H1 (cell line): ENCODE measurements around the gene WNK3. TPM values are rescaled to one million over a fixed set of nuclear protein-coding genes. Genes with fewer than 3 reads are reported as not detected.

Source experiments
- CTCF ChIA-PET: fragments of 300-600 bp; sonication (Branson Sonifier 250); formaldehyde crosslinking; loops from one replicate; lab custom pipeline; 2021; ENCODE audit not compliant: partially characterized antibody; lab: Charles Lee
- POLR2A ChIA-PET: fragments of 300-600 bp; sonication (Branson Sonifier 250); formaldehyde crosslinking; loops from one replicate; lab custom pipeline; 2021; ENCODE audit warnings: inconsistent platforms; ENCODE audit not compliant: partially characterized antibody; lab: Charles Lee
- DNase-seq, 2 experiments: peaks; one replicate each; pipeline versions ENCODE4 v3.0.0 to v3.0.0-alpha.2; 2010 to 2022; ENCODE audit warnings: low spot score in 2 of 2, low read depth in 1 of 2, mixed read lengths in 1 of 2
- FAIRE-seq: peaks from 2 replicates; lab custom pipeline; 2011; peaks lifted over from hg19 to GRCh38; lab: Jason Lieb, UNC
- H2AFZ ChIP-seq: 2 replicates; pipeline ENCODE4 v1.8.1; 2012; ENCODE audit warnings: low read length, inconsistent platforms
- H2AK5ac ChIP-seq: 2 replicates; pipeline ENCODE4 v1.6.1; 2013; ENCODE audit warnings: low read depth, low read length
- H2BK120ac ChIP-seq: replicated peaks from 2 replicates; pipeline ENCODE3; 2013; ENCODE audit warnings: low read depth, low read length, inconsistent platforms
- H2BK12ac ChIP-seq: 2 replicates; pipeline ENCODE4 v1.6.1; 2013; ENCODE audit warnings: low read depth, low read length
- H2BK15ac ChIP-seq: 2 replicates; pipeline ENCODE4 v1.6.1; 2013; ENCODE audit warnings: low read length
- H2BK20ac ChIP-seq: 2 replicates; pipeline ENCODE4 v1.6.1; 2013; ENCODE audit warnings: low read length
- H2BK5ac ChIP-seq: 2 replicates; pipeline ENCODE4 v1.6.1; 2013; ENCODE audit warnings: low read depth, low read length
- H3K14ac ChIP-seq: 2 replicates; pipeline ENCODE4 v1.6.1; 2013; ENCODE audit warnings: inconsistent platforms; ENCODE audit not compliant: insufficient read length
- H3K18ac ChIP-seq: 2 replicates; pipeline ENCODE4 v1.6.1; 2013; ENCODE audit warnings: low read length; ENCODE audit errors: extremely low read depth
- H3K23ac ChIP-seq: 2 replicates; pipeline ENCODE4 v1.6.1; 2013; ENCODE audit warnings: inconsistent platforms; ENCODE audit not compliant: insufficient read length
- H3K23me2 ChIP-seq: 2 replicates; pipeline ENCODE4 v1.6.1; 2013; ENCODE audit warnings: low read depth, low read length
- H3K27ac ChIP-seq: 2 replicates; pipeline ENCODE4 v1.6.1; 2011; ENCODE audit warnings: low read depth, low read length, inconsistent platforms
- H3K27me3 ChIP-seq, 4 experiments: replicated peaks in 1 of 4; 1 replicate in 1 of 4; 2 replicates in 3 of 4; pipeline versions ENCODE4 v1.6.1 to v1.8.1; 2011 to 2013; ENCODE audit warnings: low read length in 3 of 4, mild to moderate bottlenecking in 3 of 4, inconsistent platforms in 2 of 4, mixed read lengths in 2 of 4, moderate library complexity in 1 of 4; ENCODE audit not compliant: control insufficient read depth in 3 of 4, insufficient read depth in 3 of 4; ENCODE audit errors: extremely low read depth in 1 of 4
- H3K36me3 ChIP-seq, 4 experiments: 2 replicates each; pipeline versions ENCODE4 v1.6.1 to v1.8.1; 2011 to 2013; ENCODE audit warnings: mild to moderate bottlenecking in 4 of 4, low read length in 3 of 4, moderate library complexity in 2 of 4, control low read depth in 1 of 4, inconsistent platforms in 1 of 4; ENCODE audit not compliant: insufficient read depth in 4 of 4, control insufficient read depth in 2 of 4
- H3K4ac ChIP-seq: replicated peaks from 2 replicates; pipeline ENCODE3; 2013; ENCODE audit warnings: low read length, low read depth, mixed read lengths, inconsistent platforms; ENCODE audit not compliant: insufficient read length
- H3K4me1 ChIP-seq, 4 experiments: replicated peaks in 1 of 4; 1 replicate in 1 of 4; 2 replicates in 3 of 4; pipeline versions ENCODE4 v1.6.1 to v1.8.1; 2011 to 2013; ENCODE audit warnings: low read length in 3 of 4, inconsistent platforms in 2 of 4, mixed read lengths in 1 of 4; ENCODE audit not compliant: insufficient read depth in 4 of 4, control insufficient read depth in 3 of 4
- H3K4me2 ChIP-seq, 2 experiments: 2 replicates each; pipeline versions ENCODE4 v1.6.1 to v1.8.1; 2011 to 2013; ENCODE audit warnings: low read depth in 2 of 2, low read length in 2 of 2, control low read depth in 1 of 2, inconsistent platforms in 1 of 2, mild to moderate bottlenecking in 1 of 2; ENCODE audit not compliant: insufficient read depth in 1 of 2
- H3K4me3 ChIP-seq, 4 experiments: fragments of 200-600, 300-600 bp in 1 of 4; sonication (generic), shearing (Covaris generic), sonication (Bioruptor Twin) in 1 of 4; 2 replicates each; pipeline versions ENCODE4 v1.5.1 to v1.8.1; 2011 to 2016; ENCODE audit warnings: low read length in 4 of 4, low read depth in 3 of 4, control low read depth in 2 of 4, inconsistent platforms in 2 of 4, mild to moderate bottlenecking in 2 of 4, mixed read lengths in 1 of 4, moderate library complexity in 1 of 4; ENCODE audit not compliant: insufficient read depth in 2 of 4; ENCODE audit errors: extremely low read depth in 1 of 4
- H3K56ac ChIP-seq: replicated peaks from 2 replicates; pipeline ENCODE3; 2013; ENCODE audit warnings: low read depth, mild to moderate bottlenecking, mixed read lengths, low read length, inconsistent platforms; ENCODE audit not compliant: insufficient read length
- H3K79me1 ChIP-seq: 2 replicates; pipeline ENCODE4 v1.6.1; 2013; ENCODE audit warnings: low read depth, low read length, control low read depth
- H3K79me2 ChIP-seq, 2 experiments: 2 replicates each; pipeline versions ENCODE4 v1.6.1 to v1.8.1; 2012 to 2013; ENCODE audit warnings: low read length in 2 of 2, mild to moderate bottlenecking in 2 of 2, inconsistent platforms in 1 of 2; ENCODE audit not compliant: insufficient read depth in 2 of 2, control insufficient read depth in 1 of 2
- H3K9ac ChIP-seq, 4 experiments: replicated peaks in 1 of 4; 1 replicate in 1 of 4; 2 replicates in 3 of 4; pipeline versions ENCODE4 v1.6.1 to v1.8.1; 2011 to 2013; ENCODE audit warnings: low read depth in 3 of 4, low read length in 3 of 4, control low read depth in 2 of 4, mild to moderate bottlenecking in 2 of 4, moderate library complexity in 2 of 4, inconsistent platforms in 1 of 4; ENCODE audit errors: extremely low read depth in 1 of 4
- H3K9me3 ChIP-seq, 2 experiments: 2 replicates each; pipeline versions ENCODE4 v1.6.1 to v1.8.1; 2012 to 2013; ENCODE audit warnings: mild to moderate bottlenecking in 2 of 2, moderate library complexity in 2 of 2, control low read depth in 1 of 2, inconsistent platforms in 1 of 2, low read depth in 1 of 2, low read length in 1 of 2, mixed read lengths in 1 of 2; ENCODE audit not compliant: insufficient read depth in 2 of 2
- H4K20me1 ChIP-seq, 2 experiments: replicated peaks in 1 of 2; 2 replicates each; pipeline versions ENCODE3 to v1.8.1; 2011 to 2013; ENCODE audit warnings: inconsistent platforms in 2 of 2, low read length in 2 of 2, mild to moderate bottlenecking in 1 of 2; ENCODE audit not compliant: insufficient read depth in 2 of 2, control insufficient read depth in 1 of 2
- H4K5ac ChIP-seq: 2 replicates; pipeline ENCODE4 v1.6.1; 2013; ENCODE audit warnings: low read length, low read depth, mixed read lengths, inconsistent platforms; ENCODE audit not compliant: insufficient read length
- H4K8ac ChIP-seq: 2 replicates; pipeline ENCODE4 v1.8.0; 2013; ENCODE audit warnings: mild to moderate bottlenecking, moderate library complexity, low read length, inconsistent platforms; ENCODE audit not compliant: insufficient read depth; ENCODE audit errors: extremely low read depth
- H4K91ac ChIP-seq: replicated peaks from 2 replicates; pipeline ENCODE3; 2013; ENCODE audit warnings: low read length, mixed read lengths, inconsistent platforms; ENCODE audit not compliant: insufficient read length
- ATF2 ChIP-seq: IDR thresholded peaks from 2 replicates; pipeline ENCODE4 v1.6.1; 2012; ENCODE audit warnings: low read length, inconsistent platforms
- BACH1 ChIP-seq: IDR thresholded peaks from 2 replicates; pipeline ENCODE4 v1.6.1; 2012; ENCODE audit warnings: low read length, improper control_type of control experiment
- CREB1 ChIP-seq: IDR thresholded peaks from 2 replicates; pipeline ENCODE4 v1.6.1; 2012; ENCODE audit warnings: inconsistent platforms
- CTCF ChIP-seq, 3 experiments: IDR thresholded peaks; 1 replicate in 2 of 3; 2 replicates in 1 of 3; pipeline versions ENCODE4 v1.5.1 to v1.6.1; 2011; ENCODE audit warnings: low read length in 3 of 3, mild to moderate bottlenecking in 3 of 3, inconsistent platforms in 2 of 3, low read depth in 1 of 3, moderate library complexity in 1 of 3; ENCODE audit not compliant: insufficient read depth in 1 of 3; ENCODE audit errors: control extremely low read depth in 1 of 3
- KDM4A ChIP-seq: IDR thresholded peaks from one replicate; pipeline ENCODE4 v1.7.1; 2012; ENCODE audit warnings: low read depth, mild to moderate bottlenecking, moderate library complexity, low read length, inconsistent platforms; ENCODE audit not compliant: severe bottlenecking
- SAP30 ChIP-seq: fragments of 300-600 bp; sonication (generic); IDR thresholded peaks from 2 replicates; pipeline ENCODE4 v1.7.1; 2012; ENCODE audit warnings: low read length, moderate library complexity, mild to moderate bottlenecking, inconsistent platforms; ENCODE audit not compliant: insufficient read depth, insufficient replicate concordance
- WGBS, 2 experiments: shearing (Covaris generic) in 1 of 2; methylation state at CpG; one replicate each; pipeline versions ENCODE4 v1.1.6 to v1.1.7; 2013 to 2015; ENCODE audit warnings: low lambda C conversion rate in 2 of 2, mixed read lengths in 2 of 2, inconsistent platforms in 1 of 2, low coverage in 1 of 2, missing lambda C conversion rate in 1 of 2; ENCODE audit not compliant: insufficient replicate concordance in 2 of 2, insufficient coverage in 1 of 2, insufficient read length in 1 of 2; ENCODE audit errors: extremely low coverage in 1 of 2, missing lambda C conversion rate in 1 of 2; 5-methylcytosine and 5-hydroxymethylcytosine counted together
- polyA plus RNA-seq, 7 experiments: library from polyadenylated mRNA; depleted of rRNA in 3 of 7; stranded (reverse) in 5 of 7; unstranded in 2 of 7; fragments of >200 nt in 5 of 7; fragments of 200-250 nt in 2 of 7; gene quantifications; 1 replicate in 5 of 7; 2 replicates in 1 of 7; 4 replicates in 1 of 7; pipeline versions ENCODE4 v1.2.1 to v1.2.3, GENCODE V29; 2011 to 2013; ENCODE audit warnings: missing spikeins in 2 of 7, mixed read lengths in 2 of 7
- total RNA-seq: library from RNA; stranded (reverse); fragmentation: NEBNext Ultra II Directional; extraction: Animal tissue kit (Norgen Biotek cat#: 25700); gene quantifications from 2 replicates; pipeline ENCODE4 v1.2.1, GENCODE V29; 2021

The WNK3 gene
- total and polyA plus RNA-seq, 2 of the 8 experiments (the other 6 are each of a cell fraction or from before 2014, with no cell fraction given): 5.5 to 37.5 TPM

GRCh38 chrX:54171527-54172250 lies 186.2 kb downstream of the WNK3 start:
- WGBS, 2 experiments: 92% methylated on average over 4 of the region's 4 CpGs; no CpG with 5 or more reads in 1 of the 2 experiments
- Histone ChIP-seq H3K79me1 (no peaks in the 10 kb centered on the region), H2BK5ac (no peak overlapping the region), H3K18ac (no peak overlapping the region), H2BK20ac (no peak overlapping the region), H3K36me3 (peaks cover 0 to 4% (median 0%) of the 10 kb centered on the region in 4 experiments; a peak in 2 of 8 replicates), H2BK120ac (no peak overlapping the region), H3K27me3 (no peaks in the 10 kb centered on the region), H3K4me1 (no peaks in the 10 kb centered on the region), H3K56ac (no peak overlapping the region), H3K9ac (no peak overlapping the region), H2BK15ac (no peak overlapping the region), H4K8ac (no peak overlapping the region), H2BK12ac (no peak overlapping the region), H3K79me2 (peaks cover 0 to 4% of the 10 kb centered on the region in 2 experiments; a peak in 2 of 4 replicates), H3K9me3 (no peaks in the 10 kb centered on the region), H3K4me3 (no peak overlapping the region), H4K91ac (no peak overlapping the region), H4K5ac (no peak overlapping the region), H2AK5ac (no peak overlapping the region), H3K23me2 (no peaks in the 10 kb centered on the region), H4K20me1 (peaks cover 0 to 1% of the 10 kb centered on the region in 2 experiments), H2AFZ (no peak overlapping the region), H3K4ac (no peak overlapping the region), H3K23ac (no peak overlapping the region), H3K14ac (no peak overlapping the region), H3K4me2 (no peak overlapping the region), H3K27ac (no peak overlapping the region)
- FAIRE-seq (no peak), DNase-seq (no peak)
- no peak for TF ChIP-seq CTCF (IDR thresholded peaks at IDR 0.05; ENCODE audit: control extremely low read depth in 1 of 3, insufficient read depth in 1 of 3, low read depth in 1 of 3, low read length in 3 of 3)
- TF ChIP-seq SAP30: no peak
- TF ChIP-seq ATF2: no peak
- TF ChIP-seq KDM4A: no peak
- TF ChIP-seq BACH1: no peak
- no peak for TF ChIP-seq CREB1
- CTCF ChIA-PET: no interaction called here
- POLR2A ChIA-PET: interaction anchor here (1.4 to 3.1 kb wide), 2 partner anchors 9 to 11 kb away, joined by 3 to 11 read pairs; partner anchors contain the start of gene FAM120C
